K562 (cell line): Measurements from ENCODE around the gene ANO10. TPM values are rescaled to one million over a fixed set of nuclear protein-coding genes. Genes with fewer than 3 reads are reported as not detected.

Source experiments
- ATF1 ChIP-seq, 2 experiments: fragments of 450-650 bp in 1 of 2; IDR thresholded peaks; 2 replicates each; pipeline ENCODE4 v1.6.1; 2016; ENCODE audit warnings: missing compliant biosample characterization in 1 of 2, missing genetic modification characterization in 1 of 2
- BCL6 ChIP-seq: fragments of 250-450 bp; sonication (Bioruptor Pico); IDR thresholded peaks from 2 replicates; pipeline ENCODE4 v1.4.0; 2020
- COPS2 ChIP-seq: fragments of 450-650 bp; conservative IDR thresholded peaks from 2 replicates; pipeline ENCODE4 v1.6.1; 2016; ENCODE audit warnings: mild to moderate bottlenecking, moderate library complexity
- DACH1 ChIP-seq: fragments of 450-650 bp; IDR thresholded peaks from 2 replicates; pipeline ENCODE4 v1.6.1; 2018; ENCODE audit not compliant: partially characterized antibody
- E2F3 ChIP-seq: fragments of 250-450 bp; sonication (Bioruptor Pico); IDR thresholded peaks from 2 replicates; pipeline ENCODE4 v1.4.0; 2020; ENCODE audit warnings: mild to moderate bottlenecking
- GABPB1 ChIP-seq: sonication (generic); formaldehyde crosslinking; IDR thresholded peaks from 2 replicates; pipeline ENCODE4 v1.8.0; 2022; ENCODE audit warnings: mild to moderate bottlenecking, missing genetic modification reagents
- NFXL1 ChIP-seq: fragments of 450-650 bp; formaldehyde crosslinking; IDR thresholded peaks from 2 replicates; pipeline ENCODE4 v1.4.0; 2021; ENCODE audit warnings: mild to moderate bottlenecking
- PCBP2 ChIP-seq: fragments of 200-400 bp; formaldehyde crosslinking; IDR thresholded peaks from 2 replicates; pipeline ENCODE4 v1.6.1; 2018; ENCODE audit warnings: low read length, low read depth, mild to moderate bottlenecking, moderate library complexity; ENCODE audit not compliant: poor library complexity, severe bottlenecking
- POLR2AphosphoS2 ChIP-seq: IDR thresholded peaks from 2 replicates; pipeline ENCODE4 v1.6.1; 2012; ENCODE audit warnings: low read length, improper control_type of control experiment
- POLR3A ChIP-seq: IDR thresholded peaks from 2 replicates; pipeline ENCODE4 v1.6.1; 2011; ENCODE audit warnings: borderline replicate concordance, mild to moderate bottlenecking, moderate library complexity; ENCODE audit not compliant: insufficient read length, insufficient read depth; ENCODE audit errors: extremely low read depth
- RBBP5 ChIP-seq: fragments of 200-600 bp; sonication (generic); IDR thresholded peaks from 2 replicates; pipeline ENCODE4 v1.6.1; 2012; ENCODE audit warnings: borderline replicate concordance, mild to moderate bottlenecking, low read length, control low read depth, inconsistent platforms; ENCODE audit not compliant: insufficient read depth, poor library complexity, severe bottlenecking
- SAP30 ChIP-seq: fragments of 200-600 bp; sonication (generic); IDR thresholded peaks from 2 replicates; pipeline ENCODE4 v1.6.1; 2012; ENCODE audit warnings: borderline replicate concordance, low read depth, mild to moderate bottlenecking, moderate library complexity, low read length, control low read depth, inconsistent platforms; ENCODE audit not compliant: insufficient read depth, poor library complexity, severe bottlenecking
- SRSF7 ChIP-seq: fragments of 200-400 bp; formaldehyde crosslinking; optimal IDR thresholded peaks from 2 replicates; pipeline ENCODE3; 2017; ENCODE audit warnings: mild to moderate bottlenecking, low read depth, low read length
- TRIM28 ChIP-seq: fragments of 450-650 bp; IDR thresholded peaks from 2 replicates; pipeline ENCODE4 v1.6.1; 2017
- ZNF655 ChIP-seq: fragments of 250-450 bp; sonication (Bioruptor Pico); IDR thresholded peaks from 2 replicates; pipeline ENCODE4 v1.5.0; 2021
- ZNF707 ChIP-seq: fragments of 250-450 bp; sonication (Bioruptor Pico); conservative IDR thresholded peaks from 2 replicates; pipeline ENCODE4 v1.8.0; 2022; ENCODE audit warnings: inconsistent platforms, mild to moderate bottlenecking, moderate library complexity
- polyA plus RNA-seq, 8 experiments: library from polyadenylated mRNA; depleted of rRNA in 4 of 8; stranded (reverse) in 5 of 8; unstranded in 3 of 8; fragments of >200 nt; fragmentation: Nextera tagmentation in 2 of 8; fragmentation: Illumina TruSeq in 1 of 8; extraction: Ambion mirVana in 2 of 8; extraction: Trizol in 1 of 8; gene quantifications; 2 replicates each; pipeline versions ENCODE4 v1.2.1 to v1.2.3, GENCODE V29; 2011 to 2014; ENCODE audit warnings: inconsistent platforms in 1 of 8, missing spikeins in 1 of 8
- total RNA-seq, 7 experiments: library from RNA; depleted of rRNA in 6 of 7; stranded (reverse); fragments of >200 nt in 6 of 7; fragmentation: Illumina TruSeq in 2 of 7; extraction: Trizol in 2 of 7; gene quantifications; 2 replicates each; pipeline versions ENCODE4 v1.2.1 to v1.2.3, GENCODE V29; 2011 to 2021; ENCODE audit warnings: low replicate concordance in 1 of 7
- TF ChIP-seq, protein P1 (sequence below): fragments of 250-450 bp; sonication (Bioruptor Pico); IDR thresholded peaks from 2 replicates; pipeline ENCODE4 v1.4.0; 2020
- TF ChIP-seq, protein P2 (sequence below), 2 experiments: IDR thresholded peaks; 2 replicates each; pipeline ENCODE4 v1.6.1; 2011; ENCODE audit warnings: borderline replicate concordance in 1 of 2, control low read depth in 1 of 2, low read depth in 1 of 2, low read length in 1 of 2, mild to moderate bottlenecking in 1 of 2, mixed read lengths in 1 of 2, moderate library complexity in 1 of 2; ENCODE audit not compliant: insufficient read depth in 1 of 2, insufficient read length in 1 of 2, poor library complexity in 1 of 2, severe bottlenecking in 1 of 2; ENCODE audit errors: extremely low read depth in 1 of 2

The ANO10 gene
- total and polyA plus RNA-seq, 9 of the 15 experiments (the other 6 are each of a cell fraction or from before 2014, with no cell fraction given), result 6.4 to 46.0 (median 32.3) TPM

- no peak for TF ChIP-seq ZNF655 (CRISPR knock-in tag)
- TF ChIP-seq DACH1, result peak; percentile 77
- TF ChIP-seq, protein P1, sequence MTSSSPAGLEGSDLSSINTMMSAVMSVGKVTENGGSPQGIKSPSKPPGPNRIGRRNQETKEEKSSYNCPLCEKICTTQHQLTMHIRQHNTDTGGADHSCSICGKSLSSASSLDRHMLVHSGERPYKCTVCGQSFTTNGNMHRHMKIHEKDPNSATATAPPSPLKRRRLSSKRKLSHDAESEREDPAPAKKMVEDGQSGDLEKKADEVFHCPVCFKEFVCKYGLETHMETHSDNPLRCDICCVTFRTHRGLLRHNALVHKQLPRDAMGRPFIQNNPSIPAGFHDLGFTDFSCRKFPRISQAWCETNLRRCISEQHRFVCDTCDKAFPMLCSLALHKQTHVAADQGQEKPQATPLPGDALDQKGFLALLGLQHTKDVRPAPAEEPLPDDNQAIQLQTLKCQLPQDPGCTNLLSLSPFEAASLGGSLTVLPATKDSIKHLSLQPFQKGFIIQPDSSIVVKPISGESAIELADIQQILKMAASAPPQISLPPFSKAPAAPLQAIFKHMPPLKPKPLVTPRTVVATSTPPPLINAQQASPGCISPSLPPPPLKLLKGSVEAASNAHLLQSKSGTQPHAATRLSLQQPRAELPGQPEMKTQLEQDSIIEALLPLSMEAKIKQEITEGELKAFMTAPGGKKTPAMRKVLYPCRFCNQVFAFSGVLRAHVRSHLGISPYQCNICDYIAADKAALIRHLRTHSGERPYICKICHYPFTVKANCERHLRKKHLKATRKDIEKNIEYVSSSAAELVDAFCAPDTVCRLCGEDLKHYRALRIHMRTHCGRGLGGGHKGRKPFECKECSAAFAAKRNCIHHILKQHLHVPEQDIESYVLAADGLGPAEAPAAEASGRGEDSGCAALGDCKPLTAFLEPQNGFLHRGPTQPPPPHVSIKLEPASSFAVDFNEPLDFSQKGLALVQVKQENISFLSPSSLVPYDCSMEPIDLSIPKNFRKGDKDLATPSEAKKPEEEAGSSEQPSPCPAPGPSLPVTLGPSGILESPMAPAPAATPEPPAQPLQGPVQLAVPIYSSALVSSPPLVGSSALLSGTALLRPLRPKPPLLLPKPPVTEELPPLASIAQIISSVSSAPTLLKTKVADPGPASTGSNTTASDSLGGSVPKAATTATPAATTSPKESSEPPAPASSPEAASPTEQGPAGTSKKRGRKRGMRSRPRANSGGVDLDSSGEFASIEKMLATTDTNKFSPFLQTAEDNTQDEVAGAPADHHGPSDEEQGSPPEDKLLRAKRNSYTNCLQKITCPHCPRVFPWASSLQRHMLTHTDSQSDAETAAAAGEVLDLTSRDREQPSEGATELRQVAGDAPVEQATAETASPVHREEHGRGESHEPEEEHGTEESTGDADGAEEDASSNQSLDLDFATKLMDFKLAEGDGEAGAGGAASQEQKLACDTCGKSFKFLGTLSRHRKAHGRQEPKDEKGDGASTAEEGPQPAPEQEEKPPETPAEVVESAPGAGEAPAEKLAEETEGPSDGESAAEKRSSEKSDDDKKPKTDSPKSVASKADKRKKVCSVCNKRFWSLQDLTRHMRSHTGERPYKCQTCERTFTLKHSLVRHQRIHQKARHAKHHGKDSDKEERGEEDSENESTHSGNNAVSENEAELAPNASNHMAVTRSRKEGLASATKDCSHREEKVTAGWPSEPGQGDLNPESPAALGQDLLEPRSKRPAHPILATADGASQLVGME (CRISPR knock-in tag), result peak; percentile 58; the same call in 1 of the 2 replicates
- TF ChIP-seq PCBP2, result no peak
- no peak for TF ChIP-seq E2F3
- TF ChIP-seq POLR2AphosphoS2, result no peak
- TF ChIP-seq SAP30, result no peak
- no peak for TF ChIP-seq ATF1 (CRISPR knock-in tag; IDR thresholded peaks at IDR 0.05)
- no peak; the same call in none of the 2 replicates for TF ChIP-seq ATF1 (tag; IDR thresholded peaks at IDR 0.05)
- no peak for TF ChIP-seq BCL6
- TF ChIP-seq GABPB1, result no peak
- TF ChIP-seq, protein P2, sequence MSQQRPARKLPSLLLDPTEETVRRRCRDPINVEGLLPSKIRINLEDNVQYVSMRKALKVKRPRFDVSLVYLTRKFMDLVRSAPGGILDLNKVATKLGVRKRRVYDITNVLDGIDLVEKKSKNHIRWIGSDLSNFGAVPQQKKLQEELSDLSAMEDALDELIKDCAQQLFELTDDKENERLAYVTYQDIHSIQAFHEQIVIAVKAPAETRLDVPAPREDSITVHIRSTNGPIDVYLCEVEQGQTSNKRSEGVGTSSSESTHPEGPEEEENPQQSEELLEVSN (IDR thresholded peaks at IDR 0.05; ENCODE audit: borderline replicate concordance in 1 of 2, extremely low read depth in 1 of 2, insufficient read depth in 1 of 2, insufficient read length in 1 of 2, low read depth in 1 of 2, low read length in 1 of 2, poor library complexity in 1 of 2, severe bottlenecking in 1 of 2), result no peak
- no peak for TF ChIP-seq POLR3A
- no peak for TF ChIP-seq NFXL1 (CRISPR knock-in tag)
- TF ChIP-seq ZNF707, result no peak
- peak; percentile 41 for TF ChIP-seq RBBP5
- no peak for TF ChIP-seq TRIM28
- no peak for TF ChIP-seq SRSF7
- TF ChIP-seq COPS2, result no peak
These were observed 17.0 kb upstream of the ANO10 start (continued) for GRCh38 chr3:43638594-43639447.
